Activated CD4-positive, alpha-beta T cell treated with anti-CD3 and anti-CD28 coated beads, Interleukin-2, amount 50 U/mL, for 48 hours (primary cell): ENCODE data around the gene CXCR6.
A peak's percentile ranks its signal among the peaks of the same experiment; 100 is the strongest.
"Not testable (repeated sequence)": the region's sequence is repeated elsewhere in the genome, so short reads cannot be mapped to it uniquely, and the experiment has no call there.

ENCODE experiments used
- DNase-seq, 2 experiments: peaks; one replicate each; pipeline ENCODE4 v3.0.0-alpha.2; 2020

CXCR6 gene

GRCh38 chr3:45992133-45992729 lies 49.0 kb downstream of the CXCR6 start:
- DNase-seq: no peak

- DNase-seq: no peak
These were observed 49.6 kb downstream of the CXCR6 start for GRCh38 chr3:45992821-45993221.

GRCh38 chr3:45993421-45994027 lies 50.3 kb downstream of the CXCR6 start:
- no peak for DNase-seq

- DNase-seq: peak; percentile 30 to 51
These were observed 51.4 kb downstream of the CXCR6 start for GRCh38 chr3:45994419-45995235.

- DNase-seq: peak; percentile 92 to 94
These were observed 52.2 kb downstream of the CXCR6 start, which contains the start of gene FYCO1 for GRCh38 chr3:45995236-45996192. TSS of gene FYCO1 (minus strand) at chr3:45995824. CDS start at chr3:45984910, 10,914 bp downstream.

- DNase-seq: not testable (repeated sequence)
These were observed 54.2 kb downstream of the CXCR6 start for GRCh38 chr3:45997499-45997898.

- no peak for DNase-seq
These were observed 54.7 kb downstream of the CXCR6 start for GRCh38 chr3:45997942-45998341.
